Subcutaneous adipose tissue (tissue), 4 donors: ENCODE results near the gene ARL8A. TPM values are rescaled to one million over a fixed set of nuclear protein-coding genes. Genes with fewer than 3 reads are reported as not detected.

Source experiments
- CTCF ChIP-seq: fragments of 450-650 bp; IDR thresholded peaks from one replicate; pipeline ENCODE4 v1.5.1; 2016; ENCODE audit warnings: low read depth, mild to moderate bottlenecking, control low read depth, antibody characterized with exemption, moderate library complexity
- small RNA-seq: library from RNA; depleted of rRNA; stranded (forward); fragments of <200 nt; gene quantifications from one replicate; pipeline ENCODE3, GENCODE V24; 2016
- total RNA-seq, 4 donors: library from RNA; depleted of rRNA; stranded (reverse); fragments of >200 nt; gene quantifications; one replicate each; pipeline ENCODE4 v1.1.0, GENCODE V29; 2016

Gene ARL8A
- total RNA-seq, 4 donors from 2014 or later = 28.5 to 52.0 (median 38.4) TPM

- TF ChIP-seq CTCF = no peak
These were observed 50.7 kb downstream of the ARL8A start for GRCh38 chr1:202093858-202094257.

- TF ChIP-seq CTCF = no peak
These were observed 53.5 kb downstream of the ARL8A start for GRCh38 chr1:202090994-202091393.

- TF ChIP-seq CTCF = no peak
These were observed 56.3 kb downstream of the ARL8A start for GRCh38 chr1:202088206-202088605.

GRCh38 chr1:202086579-202087350, 57.8 kb downstream of the ARL8A start:
- TF ChIP-seq CTCF = no peak

GRCh38 chr1:202085682-202086373, 58.7 kb downstream of the ARL8A start:
- no peak for TF ChIP-seq CTCF

GRCh38 chr1:202084791-202085681, 59.5 kb downstream of the ARL8A start:
- no peak for TF ChIP-seq CTCF

Small RNA genes lying within 50 kb of the gene (small RNA-seq; reads per million reads assigned to genes)
- gene CRIP1P3 = not detected

Other genes starting within 250 kb of the ARL8A start
- gene LMOD1, start 198.2 kb downstream of the ARL8A start, total RNA-seq = 100 to 1,000 TPM in 2 of 4 donors, 10 to 100 TPM in 2; 38.8 to 168 (median 74.3) TPM
- gene TIMM17A, start 189.2 kb downstream of the ARL8A start, total RNA-seq = 10 to 100 TPM; 24.6 to 67.5 (median 26.2) TPM
- 10 to 100 TPM; 38.5 to 68.8 (median 47.7) TPM for gene RNPEP, start 162.1 kb downstream of the ARL8A start, total RNA-seq
- gene ELF3, start 134.2 kb downstream of the ARL8A start, total RNA-seq = under 1 TPM in 3 of 4 donors, not detected in 1; 0.17 to 0.44 (median 0.38) TPM
- under 1 TPM in 1 of 4 donors, not detected in 3; 0.16 TPM for gene GPR37L1, start 21.8 kb downstream of the ARL8A start, total RNA-seq
- 10 to 100 TPM in 1 of 4 donors, 1 to 10 TPM in 2, not detected in 1; 1.8 to 21.8 (median 2.6) TPM for gene PTPN7, start 15.9 kb upstream of the ARL8A start, total RNA-seq
- gene LGR6, start 49.1 kb upstream of the ARL8A start, total RNA-seq = not detected
- 1 to 10 TPM in 3 of 4 donors, not detected in 1; 1.5 to 3.4 (median 3.1) TPM for gene UBE2T, start 197.2 kb upstream of the ARL8A start, total RNA-seq
- 100 to 1,000 TPM in 2 of 4 donors, 10 to 100 TPM in 2; 38.8 to 127 (median 85.9) TPM for gene PPP1R12B, start 204.0 kb upstream of the ARL8A start, total RNA-seq